Germinal center (tissue), 1 donor: Measurements from ENCODE around the gene CBLN1.
A peak's percentile ranks its signal among the peaks of the same experiment; 100 is the strongest.

Experiments
- DNase-seq: peaks from one replicate; pipeline ENCODE4 v3.0.0; 2012; ENCODE audit warnings: mixed read lengths, low spot score

CBLN1 gene

DNA sequence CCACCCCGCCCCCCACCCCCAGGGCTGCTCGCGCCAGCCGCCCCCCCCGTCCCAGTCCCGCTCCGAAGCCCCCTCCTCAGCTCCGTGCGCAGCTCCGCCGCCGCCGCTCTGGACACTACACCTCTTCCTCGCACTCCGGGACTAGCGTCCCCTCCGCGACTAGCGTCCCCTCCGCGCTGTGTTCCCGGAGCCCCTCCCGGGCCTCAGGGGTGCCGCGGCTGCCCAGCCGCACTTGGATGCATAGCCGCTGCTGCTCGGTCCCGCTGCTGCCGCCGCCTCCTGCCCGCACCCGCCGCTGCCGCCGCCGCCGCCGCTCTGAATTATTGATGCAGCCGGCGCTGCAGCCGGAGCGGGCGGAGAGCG lies at the start of gene CBLN1:
Gene CBLN1 (minus strand): TSS at position 359 of the 363 bp plus-strand sequence. CDS start 373 bp downstream, outside the sequence.
- DNase-seq: no peak

DNA sequence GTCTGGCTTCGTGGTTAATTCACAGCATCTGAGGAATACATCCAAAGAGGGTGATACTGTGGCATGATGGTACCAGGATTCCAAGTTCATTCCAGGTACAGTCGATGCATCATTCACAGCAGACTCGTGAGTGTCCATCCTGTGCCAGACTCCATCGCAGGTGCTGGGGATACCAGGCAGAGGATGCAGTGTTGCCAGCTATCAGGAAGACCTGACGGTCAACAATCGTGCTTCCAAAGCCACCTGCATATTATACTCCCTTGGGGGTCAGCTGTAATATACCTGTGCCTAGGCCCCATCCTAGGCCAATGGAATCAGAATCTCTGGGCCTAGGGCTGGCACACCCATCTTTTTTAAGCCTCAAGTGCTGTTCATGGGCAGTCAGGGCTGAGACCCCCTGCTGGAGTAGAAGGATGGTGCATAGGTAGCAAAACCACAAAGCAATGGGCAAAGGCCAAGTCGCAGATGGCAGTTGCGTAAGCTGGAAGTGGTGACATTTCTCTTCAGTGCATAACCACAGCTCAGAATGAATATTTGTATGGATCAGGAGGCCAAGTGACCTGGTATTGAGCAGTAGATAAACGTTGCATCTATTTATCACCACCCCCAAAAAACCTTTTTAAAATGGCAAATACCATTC lies 49.0 kb upstream of the CBLN1 start:
- DNase-seq: no peak

DNA sequence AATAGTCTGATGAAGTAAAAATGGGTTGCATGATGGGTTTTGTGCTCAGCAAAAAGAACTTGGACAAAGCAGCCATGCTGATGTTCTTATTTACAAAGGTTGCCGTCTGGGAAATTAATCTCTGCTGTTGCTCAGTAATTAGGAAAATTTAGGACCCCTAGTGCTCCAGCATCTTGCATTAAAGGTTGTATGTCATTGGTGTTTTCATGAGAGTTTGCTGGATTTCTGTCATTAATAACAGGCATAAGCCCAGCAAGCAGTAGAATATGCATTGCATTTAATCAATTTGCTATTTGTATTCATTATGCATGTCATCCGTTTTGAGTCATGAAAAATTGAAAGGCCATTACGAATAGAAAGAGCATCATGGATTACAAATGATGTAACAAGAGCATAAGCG lies 46.7 kb upstream of the CBLN1 start:
- DNase-seq: no peak

DNA sequence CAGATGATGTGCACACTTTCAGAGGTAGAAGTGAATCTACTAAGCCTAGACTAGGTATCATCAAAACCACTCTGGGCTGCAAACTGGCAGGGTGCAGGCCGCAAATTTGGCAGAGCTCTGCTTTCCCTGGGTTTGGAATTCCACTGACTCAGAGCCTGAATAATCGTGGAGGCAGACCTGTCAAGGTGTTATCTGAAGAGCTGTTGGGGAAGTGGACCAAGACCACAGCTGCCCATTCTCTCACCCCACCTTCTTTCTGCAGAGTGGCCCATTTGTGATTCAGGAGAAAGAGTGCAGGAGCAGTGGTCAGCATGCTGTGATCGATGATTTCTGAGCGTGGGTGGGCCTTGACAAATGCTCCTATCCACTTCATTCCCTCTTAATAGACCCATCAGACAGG lies 45.8 kb upstream of the CBLN1 start:
- DNase-seq: no peak

DNA sequence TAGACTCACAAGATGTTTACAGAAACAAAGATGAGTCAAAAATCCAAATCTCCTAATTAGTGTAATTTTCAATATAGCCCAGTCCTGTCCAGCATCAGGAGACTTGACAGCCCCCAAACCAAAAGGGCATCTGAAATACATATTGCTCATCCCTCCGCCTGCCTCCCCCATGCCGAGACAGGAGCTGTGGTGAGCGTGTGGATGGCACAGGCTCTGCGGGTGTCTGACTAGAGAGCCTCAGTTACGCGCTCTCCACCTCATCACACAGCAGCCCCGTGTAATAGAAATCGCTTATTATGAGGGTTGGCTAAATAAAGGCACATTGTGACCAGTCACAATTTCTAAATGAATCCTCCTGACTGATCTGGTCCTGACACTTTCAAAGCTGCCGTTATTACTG lies 43.1 kb upstream of the CBLN1 start:
- no peak for DNase-seq

DNA sequence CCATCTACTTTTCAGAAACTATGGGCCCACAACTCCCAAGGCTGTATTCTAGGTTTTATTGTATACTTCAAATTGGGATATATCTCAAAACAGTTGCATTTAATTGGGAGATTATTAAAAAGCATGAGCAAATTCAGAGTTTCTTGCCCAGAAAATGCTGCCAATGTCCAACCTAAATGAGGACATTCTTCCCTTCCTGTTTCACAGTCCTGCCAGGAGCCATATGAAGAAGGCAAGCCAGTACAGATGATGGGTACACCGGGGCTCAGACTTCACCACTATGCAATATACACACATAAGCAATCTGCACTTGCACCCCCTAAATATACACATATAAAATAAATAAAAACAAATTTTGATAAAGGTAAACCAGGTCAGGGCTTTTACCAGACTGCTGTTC lies 34.0 kb upstream of the CBLN1 start:
- no peak for DNase-seq

DNA sequence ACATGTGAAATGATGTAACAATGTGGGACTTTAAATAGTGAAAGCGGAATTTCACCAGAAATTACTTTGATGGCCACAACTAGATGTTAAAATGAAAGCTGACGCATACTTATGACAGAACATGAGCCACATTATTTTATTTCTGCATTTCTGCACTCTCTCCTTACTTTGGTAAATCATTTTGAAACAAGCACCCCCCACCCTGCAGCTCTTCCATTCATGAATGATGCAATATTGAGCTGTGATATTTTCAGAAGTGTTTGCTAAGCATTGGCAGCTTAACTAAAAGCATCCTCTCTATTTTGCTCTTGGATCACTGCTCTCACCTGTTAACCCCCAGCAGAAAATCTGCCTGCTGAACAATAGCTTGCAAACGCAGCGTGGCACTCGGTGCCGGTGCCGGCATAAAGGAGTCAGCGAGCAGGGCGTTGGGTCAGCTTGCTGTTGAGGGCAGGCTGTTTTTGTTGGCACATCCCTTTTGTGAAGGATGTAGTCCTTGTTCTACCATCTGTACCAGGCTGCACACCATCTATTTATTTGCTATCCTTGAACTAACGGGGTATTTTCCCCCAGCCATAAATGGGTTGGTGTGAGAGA lies 30.8 kb upstream of the CBLN1 start:
- DNase-seq: no peak

DNA sequence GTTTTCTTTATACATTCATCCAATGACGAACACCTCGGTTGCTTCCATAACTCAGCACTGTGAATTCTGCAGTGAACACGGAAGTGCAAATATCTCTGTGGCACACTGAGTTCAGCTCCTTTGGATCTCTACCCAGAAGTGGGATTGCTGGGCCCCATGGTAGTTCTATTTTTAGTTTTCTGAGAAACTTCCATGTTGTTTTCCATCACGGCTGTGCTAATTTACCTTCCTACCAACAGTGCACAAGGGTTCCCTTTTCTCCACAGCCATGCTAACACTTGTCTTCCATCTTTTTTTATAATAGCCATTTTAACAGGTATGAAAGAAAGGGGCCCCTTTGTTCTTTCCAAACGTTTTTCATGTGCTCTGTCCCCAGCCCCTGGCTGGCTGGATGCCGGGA lies 30.2 kb upstream of the CBLN1 start:
- no peak for DNase-seq

DNA sequence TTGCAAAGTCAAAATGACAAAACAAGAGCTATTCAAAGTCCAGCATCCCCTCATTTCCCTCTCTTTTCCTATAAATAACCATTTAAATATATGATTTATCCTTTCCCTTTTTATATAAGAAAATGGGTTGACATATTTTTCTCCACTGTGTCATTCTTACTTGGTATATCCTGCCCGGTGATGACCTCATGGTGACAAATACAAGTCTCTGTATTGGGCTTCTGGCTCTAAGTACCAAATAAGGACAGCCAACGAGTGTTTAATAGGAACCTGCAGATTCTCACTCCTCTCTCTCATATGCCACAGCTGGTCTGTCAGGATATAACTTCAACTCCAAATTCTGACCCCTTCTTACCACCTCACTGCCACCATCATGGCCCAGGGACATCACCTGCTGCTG lies 25.5 kb upstream of the CBLN1 start:
- DNase-seq: no peak

DNA sequence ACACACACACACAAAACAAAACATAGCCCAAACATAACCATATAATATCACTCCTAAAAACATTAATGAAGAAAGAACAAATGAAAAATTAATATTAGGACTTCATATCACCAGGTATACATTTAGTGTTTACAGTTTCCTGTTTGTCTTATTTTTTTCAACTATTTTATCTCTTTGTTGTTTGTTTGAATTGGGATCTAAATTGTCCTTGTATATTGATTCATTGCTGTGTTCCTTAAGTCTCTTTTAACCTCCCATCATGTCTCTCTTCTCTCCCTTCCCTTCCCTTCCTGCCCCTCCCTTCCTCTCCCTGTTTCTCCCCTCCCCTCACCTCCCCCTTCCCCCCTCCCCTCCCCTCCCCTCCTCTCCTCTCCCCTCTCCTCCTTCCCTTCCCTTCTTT lies 23.8 kb upstream of the CBLN1 start:
- DNase-seq: no peak

DNA sequence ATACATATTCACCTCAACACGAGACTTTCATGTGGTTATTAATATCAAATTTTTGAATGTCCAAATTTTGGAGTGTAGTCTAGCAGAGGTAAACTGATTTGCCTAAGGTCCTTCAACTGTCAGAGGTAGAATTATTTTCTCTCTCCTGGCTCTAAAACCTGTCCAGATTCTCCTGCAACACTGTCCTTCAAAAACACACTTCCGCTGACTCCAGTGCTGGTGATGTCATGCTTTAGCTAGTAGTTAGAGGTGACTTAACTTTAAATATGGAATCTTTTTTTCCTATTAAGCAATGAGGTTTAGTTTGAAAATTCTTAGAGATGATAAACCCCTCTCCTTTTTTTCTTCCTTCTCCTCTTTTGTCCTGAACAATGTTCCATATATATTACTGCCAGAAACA lies 10.8 kb upstream of the CBLN1 start:
- no peak for DNase-seq

DNA sequence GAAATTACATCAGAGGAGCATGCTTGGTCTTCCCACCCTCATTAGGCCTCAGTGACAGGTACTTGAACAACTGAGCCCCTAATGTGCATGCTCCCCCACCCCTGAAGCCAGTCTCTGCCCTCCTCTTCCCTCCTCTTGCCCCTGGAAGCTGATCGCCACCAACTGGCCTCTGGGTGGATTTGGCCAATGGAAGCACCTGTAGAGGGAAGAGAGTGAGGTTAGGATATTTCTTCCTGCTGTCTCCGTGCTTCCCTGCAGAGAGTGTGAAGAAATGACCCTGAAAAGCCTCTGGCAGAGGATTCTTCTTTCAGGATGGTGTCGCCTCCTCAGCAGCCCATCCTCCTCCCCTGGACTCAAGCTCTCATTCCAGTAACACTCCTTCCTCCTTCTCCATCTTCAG lies 5.9 kb upstream of the CBLN1 start:
- no peak for DNase-seq

DNA sequence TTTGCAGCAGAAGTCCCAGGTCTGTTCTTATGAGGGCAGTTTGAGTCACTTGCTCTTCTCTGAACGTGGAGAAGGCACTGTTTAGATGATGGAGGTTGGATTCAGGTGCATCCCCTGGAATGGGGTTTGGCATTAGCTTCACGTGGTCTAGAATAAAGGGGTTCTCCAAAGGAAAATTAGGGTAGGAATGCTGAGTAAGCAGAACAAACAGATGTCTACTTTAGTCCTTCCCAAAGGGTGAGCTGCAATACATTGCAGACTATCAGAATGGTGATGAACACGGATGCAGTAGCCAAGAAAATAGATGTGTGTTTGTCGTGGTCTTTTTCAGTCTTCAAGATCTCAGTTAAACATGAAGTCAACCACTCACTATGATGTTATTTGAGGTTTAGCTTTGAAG lies 3.3 kb upstream of the CBLN1 start:
- no peak for DNase-seq

DNA sequence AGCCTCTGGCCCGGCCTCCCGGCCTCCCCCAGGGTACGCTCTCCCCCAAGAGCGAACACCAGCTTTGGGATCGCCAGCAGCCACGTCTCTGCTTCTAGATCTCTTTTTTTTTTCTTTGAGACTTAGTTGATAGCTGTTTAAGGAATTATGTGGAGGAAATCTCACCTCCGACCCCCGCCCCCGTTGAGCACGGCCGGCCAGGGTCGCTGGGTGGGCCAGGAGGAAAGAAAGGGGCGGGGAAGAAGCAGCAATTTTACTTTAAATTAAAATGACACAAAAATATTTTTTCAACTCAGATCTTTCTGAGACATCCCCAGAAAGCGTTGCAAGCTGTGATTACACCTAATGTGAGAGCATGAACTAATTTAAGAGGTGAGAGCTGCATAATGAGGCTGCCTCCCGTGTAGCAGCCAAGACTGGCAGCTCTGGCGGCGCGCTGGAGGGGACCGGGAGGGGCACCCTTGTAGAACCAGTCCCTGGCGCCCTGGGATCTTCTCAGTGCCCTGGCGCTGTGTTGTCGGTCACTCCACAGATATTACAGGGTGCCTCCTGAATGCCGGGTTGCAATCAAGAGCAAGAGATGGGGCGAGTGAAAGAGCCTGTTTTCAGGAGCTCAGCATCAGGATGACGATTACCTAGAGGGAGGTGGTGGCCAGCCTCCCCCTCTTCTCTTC lies 1.9 kb upstream of the CBLN1 start:
- DNase-seq: no peak

DNA sequence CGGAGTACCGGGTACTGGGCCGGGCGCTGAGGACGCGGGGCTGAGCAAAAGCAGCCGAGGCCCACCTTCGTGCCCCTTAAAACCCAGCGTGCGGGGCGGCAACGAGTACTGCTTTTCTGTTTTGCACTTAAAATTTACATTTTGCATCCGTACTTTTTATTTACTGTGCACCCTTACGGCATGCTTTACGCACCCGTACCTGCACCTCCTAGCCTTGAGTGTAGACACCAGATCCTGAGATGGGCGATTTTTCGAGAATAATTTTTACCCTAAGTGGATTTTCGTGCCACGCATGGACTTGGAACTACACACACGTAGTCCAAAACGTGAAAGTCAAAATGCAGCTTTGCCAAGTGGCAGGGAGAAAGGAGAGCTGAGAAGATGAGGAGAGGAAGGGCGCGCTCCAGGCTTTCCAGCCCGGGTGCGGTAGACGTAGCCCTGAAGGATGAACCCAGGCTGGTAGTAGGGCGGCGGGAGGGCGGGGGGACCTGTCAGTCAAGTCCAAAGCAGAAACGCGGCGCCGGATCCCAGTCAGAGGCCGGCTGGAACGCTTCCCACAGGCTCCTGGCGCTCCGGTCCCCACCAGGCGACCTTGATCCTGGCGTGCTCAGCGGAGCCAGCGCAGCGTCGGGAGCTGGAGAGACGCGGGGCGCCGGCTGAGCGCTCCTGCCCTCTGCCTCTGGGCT lies 1.2 kb upstream of the CBLN1 start:
- no peak for DNase-seq

DNA sequence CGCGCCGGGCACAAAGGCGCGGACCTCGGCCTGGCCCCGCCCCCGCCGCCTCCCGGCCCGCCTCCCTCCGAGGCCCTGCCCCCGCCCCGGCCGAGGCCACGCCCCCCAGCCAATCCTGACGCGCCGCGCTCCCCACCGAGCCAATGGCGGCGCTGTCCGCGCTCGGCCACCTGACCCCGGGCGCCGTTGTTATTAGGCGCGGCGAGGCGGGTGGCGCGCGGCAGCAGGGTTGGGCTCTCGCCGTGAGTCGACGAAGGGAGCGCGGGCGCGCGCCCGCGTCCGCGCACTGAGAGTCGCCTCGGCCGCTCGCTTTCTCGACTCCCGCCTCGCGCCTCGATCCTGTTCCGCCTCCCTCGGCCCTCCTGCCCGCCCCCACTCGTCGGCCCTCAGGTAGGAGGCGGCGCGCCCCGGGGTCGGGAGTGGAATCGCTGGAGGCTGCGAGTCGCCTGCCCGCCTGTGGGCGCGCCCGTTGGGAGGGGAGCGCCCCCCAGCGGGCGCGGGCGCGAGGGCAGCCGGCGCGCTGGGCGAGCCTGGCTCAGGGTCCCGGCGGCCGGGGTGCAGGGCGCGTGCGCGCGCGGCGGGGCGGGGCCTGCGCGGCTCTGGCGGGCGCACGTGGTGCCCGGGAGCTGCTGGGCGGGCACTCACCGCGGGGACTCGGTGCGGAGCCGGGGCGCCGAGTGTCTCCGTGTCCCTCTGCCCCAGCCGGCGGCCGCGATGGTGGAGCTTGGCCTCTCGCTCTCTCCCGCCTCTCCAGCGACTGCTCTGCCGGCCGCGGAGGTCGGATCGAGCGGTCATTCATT lies 405 bp upstream of the CBLN1 start:
- peak; percentile 98 for DNase-seq

DNA sequence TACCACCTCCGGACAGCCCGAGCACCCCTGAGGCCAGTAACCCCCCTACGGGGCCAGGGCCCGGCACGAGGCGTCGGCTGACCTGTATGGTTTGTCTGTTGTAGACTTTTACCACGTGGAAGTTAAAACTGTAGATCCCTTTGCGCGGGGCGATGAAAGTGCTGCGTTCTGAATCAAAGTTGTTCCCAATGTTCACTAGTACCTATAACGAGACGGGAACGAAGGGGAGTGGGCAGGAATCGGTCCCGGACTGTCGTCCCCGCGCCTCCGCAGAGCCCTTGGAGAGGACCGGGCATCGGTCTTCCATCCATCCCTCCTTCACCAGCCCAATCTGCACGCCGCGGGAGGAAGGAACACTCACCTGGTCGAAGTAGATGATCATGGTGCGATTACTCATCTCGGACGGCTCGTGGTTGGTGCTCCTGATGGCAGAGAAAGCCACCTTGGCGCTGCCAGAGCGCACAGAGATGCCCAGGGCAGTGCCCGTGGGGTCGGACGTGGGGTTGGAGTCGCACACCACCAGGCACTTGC lies 732 bp downstream of the CBLN1 start:
- DNase-seq: no peak

DNA sequence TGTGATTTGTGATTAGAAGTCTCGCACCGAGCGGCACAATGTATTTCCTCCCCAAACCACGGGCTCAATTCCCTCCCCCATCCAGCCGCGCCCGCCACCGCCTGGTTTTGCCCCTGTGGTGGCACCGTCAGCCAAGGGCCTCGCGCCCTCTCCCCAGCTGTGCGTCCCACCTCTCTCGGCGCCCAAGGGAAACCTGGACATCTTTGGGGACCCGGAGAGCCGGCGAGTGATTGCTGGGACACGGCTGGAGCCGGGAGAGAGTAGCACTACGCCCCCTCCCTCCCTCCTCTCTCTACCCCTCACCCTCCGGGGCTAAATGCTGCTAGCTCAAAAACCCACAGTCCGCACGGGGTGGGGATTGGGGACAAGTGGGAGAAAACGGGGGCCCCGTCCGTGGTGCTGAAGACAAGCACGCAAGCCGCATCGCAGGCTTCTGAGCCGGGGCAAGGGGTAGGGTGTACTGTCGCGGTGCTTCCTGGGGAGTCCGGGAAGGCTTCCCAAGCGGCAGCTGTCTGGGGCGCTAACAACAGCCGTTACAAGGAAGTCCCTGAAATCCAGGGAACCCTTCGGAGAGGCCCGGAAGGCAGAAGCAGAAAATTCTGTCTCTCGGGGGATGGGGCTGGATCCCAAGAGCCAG lies 1.4 kb downstream of the CBLN1 start:
- DNase-seq: no peak

DNA sequence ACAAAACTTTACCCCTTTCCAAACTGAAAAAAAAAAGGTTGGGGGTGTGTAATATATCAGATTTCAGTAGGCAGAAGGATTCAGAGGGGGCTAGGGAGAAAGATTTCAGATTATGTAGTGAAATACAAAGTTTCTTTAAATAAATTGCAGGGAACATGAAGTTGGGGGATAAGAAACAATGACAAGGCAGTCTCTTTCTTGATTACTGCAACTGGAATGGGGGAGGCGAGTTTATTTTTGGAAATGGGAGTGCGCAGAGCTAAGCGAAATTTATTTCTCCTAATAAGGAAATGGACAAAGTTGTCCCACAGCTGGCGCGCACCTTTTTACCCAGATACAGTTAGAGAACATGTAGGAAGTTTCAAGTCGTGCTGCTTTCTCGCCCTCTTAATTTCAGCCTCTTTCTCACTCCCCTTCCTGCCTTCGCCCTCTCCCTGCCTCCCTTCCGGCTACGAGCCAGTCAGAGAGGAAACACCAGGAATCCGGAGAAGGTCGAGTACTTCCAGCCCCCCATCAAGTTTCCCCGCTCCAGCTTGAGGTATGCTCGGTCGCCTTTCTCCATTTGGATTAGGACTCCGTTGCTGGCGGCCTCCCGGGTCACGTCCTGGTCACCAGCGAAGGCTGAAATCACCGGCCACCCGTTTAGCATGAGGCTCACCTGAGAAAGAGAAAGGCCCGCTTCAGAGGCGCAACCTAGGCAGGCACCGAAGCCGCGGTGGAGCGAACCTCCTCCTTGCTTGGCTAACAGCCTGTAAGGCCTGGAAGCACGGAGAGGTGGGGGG lies 2.5 kb downstream of the CBLN1 start:
- no peak for DNase-seq

DNA sequence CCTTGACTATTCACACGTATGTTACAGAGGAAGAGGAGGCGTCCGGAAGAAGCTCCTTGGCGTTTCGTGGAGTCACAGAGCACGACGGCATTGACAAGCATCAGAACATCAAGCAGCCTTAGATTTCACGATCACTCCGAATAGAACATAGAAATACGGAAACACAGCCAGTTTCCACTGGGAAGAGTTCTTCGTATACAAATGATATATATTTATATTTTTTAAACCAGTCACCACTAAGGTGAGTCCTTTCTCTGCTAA lies 3.1 kb downstream of the CBLN1 start:
- DNase-seq: no peak
